ENCODE measurements around the gene WDFY2.

- TF ChIP-seq CTCF (conservative IDR thresholded peaks at IDR 0.05; ENCODE audit: low read length) (no peak), EZH2phosphoT487 (IDR thresholded peaks at IDR 0.05; ENCODE audit: borderline replicate concordance) (no peak)
These were observed 26.8 kb upstream of the WDFY2 start for GRCh38 chr13:51557438-51557837.
